SK-N-SH (cell line): ENCODE results near the gene SETBP1. TPM values are rescaled to one million over a fixed set of nuclear protein-coding genes. Genes with fewer than 3 reads are reported as not detected.

Experiments used
- CTCF ChIA-PET: fragments of 300-600, 350-600 bp; formaldehyde crosslinking; extraction: SDS; loops from one replicate; lab custom pipeline; 2021; lab: Yijun Ruan, JAX
- POLR2A ChIA-PET: fragments of 350-600 bp; sonication (Branson Sonifier 250); formaldehyde crosslinking; extraction: SDS; loops from one replicate; lab custom pipeline; 2020; ENCODE audit warnings: antibody characterized with exemption, inconsistent platforms; lab: Yijun Ruan, JAX
- DNase-seq: peaks from one replicate; pipeline ENCODE4 v3.0.0; 2012
- H2AFZ ChIP-seq: fragments of 200-600 bp; sonication (generic); 2 replicates; pipeline ENCODE4 v1.8.1; 2016; ENCODE audit warnings: antibody characterized with exemption, mild to moderate bottlenecking, low read depth
- H3F3A ChIP-seq: fragments of 200-600 bp; sonication (generic); replicated peaks from 2 replicates; pipeline ENCODE3; 2016; ENCODE audit warnings: antibody characterized with exemption, mild to moderate bottlenecking; ENCODE audit not compliant: insufficient read depth
- H3K27ac ChIP-seq, 2 experiments: fragments of 200-500 bp in 1 of 2; fragments of 200-600 bp in 1 of 2; sonication (Bioruptor generic) in 1 of 2; sonication (generic), shearing (Covaris generic) in 1 of 2; 2 replicates each; pipeline versions ENCODE4 v1.5.1 to v1.6.1; 2014 to 2016; ENCODE audit warnings: low read depth in 2 of 2, inconsistent platforms in 1 of 2, low read length in 1 of 2, mild to moderate bottlenecking in 1 of 2, mixed read lengths in 1 of 2
- H3K27me3 ChIP-seq: fragments of 200-600 bp; sonication (generic), shearing (Covaris generic); 2 replicates; pipeline ENCODE4 v1.6.1; 2016; ENCODE audit warnings: mixed run types; ENCODE audit not compliant: insufficient read depth
- H3K36me3 ChIP-seq, 2 experiments: fragments of 200-500 bp in 1 of 2; fragments of 200-600 bp in 1 of 2; sonication (Bioruptor generic) in 1 of 2; sonication (generic) in 1 of 2; replicated peaks in 1 of 2; 2 replicates each; pipeline versions ENCODE3 to v1.5.1; 2014 to 2016; ENCODE audit warnings: low read length in 1 of 2, mild to moderate bottlenecking in 1 of 2; ENCODE audit not compliant: insufficient read depth in 2 of 2, control insufficient read depth in 1 of 2
- H3K4me1 ChIP-seq, 2 experiments: fragments of 200-500 bp in 1 of 2; fragments of 200-600 bp in 1 of 2; sonication (Bioruptor generic) in 1 of 2; sonication (generic), shearing (Covaris generic) in 1 of 2; 2 replicates each; pipeline versions ENCODE4 v1.5.1 to v1.6.1; 2014 to 2016; ENCODE audit warnings: low read depth in 1 of 2, low read length in 1 of 2, mixed run types in 1 of 2; ENCODE audit not compliant: insufficient read depth in 2 of 2, control insufficient read depth in 1 of 2
- H3K4me2 ChIP-seq: fragments of 200-600 bp; sonication (generic), shearing (Covaris generic); 2 replicates; pipeline ENCODE4 v1.6.1; 2017; ENCODE audit warnings: mixed run types
- H3K4me3 ChIP-seq, 2 experiments: fragments of 200-500 bp in 1 of 2; fragments of 200-600 bp in 1 of 2; sonication (Bioruptor generic) in 1 of 2; sonication (generic), shearing (Covaris generic) in 1 of 2; 2 replicates each; pipeline versions ENCODE4 v1.5.1 to v1.8.1; 2014 to 2016; ENCODE audit warnings: low read depth in 2 of 2, inconsistent platforms in 1 of 2, low read length in 1 of 2, mild to moderate bottlenecking in 1 of 2, mixed read lengths in 1 of 2, moderate library complexity in 1 of 2
- H3K79me2 ChIP-seq: fragments of 200-600 bp; sonication (generic); 2 replicates; pipeline ENCODE4 v1.8.1; 2017; ENCODE audit warnings: mild to moderate bottlenecking; ENCODE audit not compliant: insufficient read depth
- H3K9ac ChIP-seq: fragments of 200-600 bp; sonication (generic); 2 replicates; pipeline ENCODE4 v1.6.1; 2017; ENCODE audit warnings: mixed run types
- H3K9me2 ChIP-seq: fragments of 200-600 bp; sonication (generic); 2 replicates; pipeline ENCODE4 v1.6.1; 2017; ENCODE audit warnings: mixed run types
- H3K9me3 ChIP-seq: fragments of 200-600 bp; sonication (generic); 2 replicates; pipeline ENCODE4 v1.6.1; 2017; ENCODE audit warnings: mixed run types, mild to moderate bottlenecking, moderate library complexity
- H4K20me1 ChIP-seq: fragments of 200-600 bp; sonication (generic); 2 replicates; pipeline ENCODE4 v1.6.1; 2017; ENCODE audit warnings: mild to moderate bottlenecking, mixed run types; ENCODE audit not compliant: insufficient read depth
- ELF1 ChIP-seq: IDR thresholded peaks from 2 replicates; pipeline ENCODE4 v1.4.0; 2012
- FOXM1 ChIP-seq: IDR thresholded peaks from 2 replicates; pipeline ENCODE4 v1.4.0; 2012; ENCODE audit warnings: low read depth, mild to moderate bottlenecking
- GABPA ChIP-seq: IDR thresholded peaks from 2 replicates; pipeline ENCODE4 v1.4.0; 2012; ENCODE audit warnings: low read depth, mild to moderate bottlenecking
- GATA2 ChIP-seq: sonication (generic); formaldehyde crosslinking; IDR thresholded peaks from 2 replicates; pipeline ENCODE4 v1.5.0; 2020; ENCODE audit warnings: mild to moderate bottlenecking, missing genetic modification reagents
- JUND ChIP-seq: IDR thresholded peaks from 2 replicates; pipeline ENCODE4 v1.4.0; 2012
- MEF2A ChIP-seq: IDR thresholded peaks from 2 replicates; pipeline ENCODE4 v1.4.0; 2012; ENCODE audit warnings: low read depth, borderline replicate concordance
- MXI1 ChIP-seq: IDR thresholded peaks from 2 replicates; pipeline ENCODE4 v1.6.1; 2012; ENCODE audit warnings: mild to moderate bottlenecking, low read depth, low read length, improper control_type of control experiment
- NRF1 ChIP-seq: IDR thresholded peaks from 2 replicates; pipeline ENCODE4 v1.6.1; 2012; ENCODE audit warnings: low read depth, mild to moderate bottlenecking, low read length
- POLR2AphosphoS5 ChIP-seq: IDR thresholded peaks from 2 replicates; pipeline ENCODE4 v1.6.1; 2012; ENCODE audit warnings: low read depth, low read length
- RFX5 ChIP-seq: IDR thresholded peaks from 2 replicates; pipeline ENCODE4 v1.6.1; 2012; ENCODE audit warnings: mild to moderate bottlenecking, improper control_type of control experiment, low read length
- RXRA ChIP-seq: IDR thresholded peaks from 2 replicates; pipeline ENCODE4 v1.4.0; 2012; ENCODE audit warnings: low read depth, mild to moderate bottlenecking, borderline replicate concordance
- SIN3A ChIP-seq: IDR thresholded peaks from 2 replicates; pipeline ENCODE4 v1.6.1; 2012; ENCODE audit warnings: low read depth, mild to moderate bottlenecking, low read length, moderate library complexity, borderline replicate concordance
- TAF1 ChIP-seq: IDR thresholded peaks from 2 replicates; pipeline ENCODE4 v1.6.1; 2012; ENCODE audit warnings: low read depth, mild to moderate bottlenecking, low read length, moderate library complexity, borderline replicate concordance
- TEAD4 ChIP-seq: IDR thresholded peaks from 2 replicates; pipeline ENCODE4 v1.4.0; 2012; ENCODE audit warnings: mild to moderate bottlenecking, borderline replicate concordance; ENCODE audit not compliant: insufficient read depth
- USF2 ChIP-seq: fragments of 150-350 bp; IDR thresholded peaks from 2 replicates; pipeline ENCODE4 v1.6.1; 2017; ENCODE audit warnings: antibody characterized with exemption, low read length, low read depth, borderline replicate concordance
- WGBS: methylation state at CpG from one replicate; pipeline ENCODE4 v1.1.6; 2017; ENCODE audit warnings: low lambda C conversion rate; 5-methylcytosine and 5-hydroxymethylcytosine counted together
- polyA plus RNA-seq, 3 experiments: library from polyadenylated mRNA; depleted of rRNA; stranded (reverse); fragments of >200 nt; gene quantifications; 2 replicates each; pipeline ENCODE4 v1.2.3, GENCODE V29; 2012
- TF ChIP-seq, protein P1 (sequence below): IDR thresholded peaks from 2 replicates; pipeline ENCODE4 v1.6.1; 2012; ENCODE audit warnings: mild to moderate bottlenecking, low read depth, low read length, moderate library complexity

SETBP1 gene
- polyA plus RNA-seq, 1 of the 3 experiments (the other 2 are of a cell fraction): 3.0 TPM

GRCh38 chr18:44638811-44639210 is 41.9 kb upstream of the SETBP1 start (continued):
- TF ChIP-seq RXRA: no peak
- no peak for TF ChIP-seq MEF2A

GRCh38 chr18:44643004-44643403 is 37.7 kb upstream of the SETBP1 start:
- H2AFZ ChIP-seq: no peak overlapping the region
- H3K4me3 ChIP-seq: no peak overlapping the region
- H3K9me3 ChIP-seq: no peaks in the 10 kb centered on the region
- H3K36me3 ChIP-seq: no peaks in the 10 kb centered on the region
- no peak for DNase-seq
- no peak overlapping the region for H3K9ac ChIP-seq
- H4K20me1 ChIP-seq: no peaks in the 10 kb centered on the region
- no peak for TF ChIP-seq TAF1
- TF ChIP-seq, protein P1, sequence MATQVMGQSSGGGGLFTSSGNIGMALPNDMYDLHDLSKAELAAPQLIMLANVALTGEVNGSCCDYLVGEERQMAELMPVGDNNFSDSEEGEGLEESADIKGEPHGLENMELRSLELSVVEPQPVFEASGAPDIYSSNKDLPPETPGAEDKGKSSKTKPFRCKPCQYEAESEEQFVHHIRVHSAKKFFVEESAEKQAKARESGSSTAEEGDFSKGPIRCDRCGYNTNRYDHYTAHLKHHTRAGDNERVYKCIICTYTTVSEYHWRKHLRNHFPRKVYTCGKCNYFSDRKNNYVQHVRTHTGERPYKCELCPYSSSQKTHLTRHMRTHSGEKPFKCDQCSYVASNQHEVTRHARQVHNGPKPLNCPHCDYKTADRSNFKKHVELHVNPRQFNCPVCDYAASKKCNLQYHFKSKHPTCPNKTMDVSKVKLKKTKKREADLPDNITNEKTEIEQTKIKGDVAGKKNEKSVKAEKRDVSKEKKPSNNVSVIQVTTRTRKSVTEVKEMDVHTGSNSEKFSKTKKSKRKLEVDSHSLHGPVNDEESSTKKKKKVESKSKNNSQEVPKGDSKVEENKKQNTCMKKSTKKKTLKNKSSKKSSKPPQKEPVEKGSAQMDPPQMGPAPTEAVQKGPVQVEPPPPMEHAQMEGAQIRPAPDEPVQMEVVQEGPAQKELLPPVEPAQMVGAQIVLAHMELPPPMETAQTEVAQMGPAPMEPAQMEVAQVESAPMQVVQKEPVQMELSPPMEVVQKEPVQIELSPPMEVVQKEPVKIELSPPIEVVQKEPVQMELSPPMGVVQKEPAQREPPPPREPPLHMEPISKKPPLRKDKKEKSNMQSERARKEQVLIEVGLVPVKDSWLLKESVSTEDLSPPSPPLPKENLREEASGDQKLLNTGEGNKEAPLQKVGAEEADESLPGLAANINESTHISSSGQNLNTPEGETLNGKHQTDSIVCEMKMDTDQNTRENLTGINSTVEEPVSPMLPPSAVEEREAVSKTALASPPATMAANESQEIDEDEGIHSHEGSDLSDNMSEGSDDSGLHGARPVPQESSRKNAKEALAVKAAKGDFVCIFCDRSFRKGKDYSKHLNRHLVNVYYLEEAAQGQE: no peak
- no peak for TF ChIP-seq NRF1
- no peak for TF ChIP-seq JUND
- no peak for TF ChIP-seq GATA2
- TF ChIP-seq TEAD4: no peak
- TF ChIP-seq MEF2A: no peak
- no peak for TF ChIP-seq RFX5
- no peak for TF ChIP-seq POLR2AphosphoS5
- TF ChIP-seq USF2: no peak
- TF ChIP-seq ELF1: no peak
- no peak for TF ChIP-seq SIN3A
- no peak for TF ChIP-seq FOXM1
- no peak for TF ChIP-seq MXI1
- TF ChIP-seq GABPA: no peak
- no peak overlapping the region for H3K4me2 ChIP-seq
- no peaks in the 10 kb centered on the region for H3K79me2 ChIP-seq
- whole genome bisulfite sequencing: 82% methylated on average over 3 of the region's 3 CpGs
- POLR2A ChIA-PET: no interaction called here
- H3K4me1 ChIP-seq: no peaks in the 10 kb centered on the region
- H3K9me2 ChIP-seq: no peaks in the 10 kb centered on the region
- H3K27ac ChIP-seq: no peak overlapping the region
- no peaks in the 10 kb centered on the region for H3K27me3 ChIP-seq
- CTCF ChIA-PET: interaction anchor here (1.1 kb wide), 1 partner anchor 10 kb away, joined by 3 read pairs; no protein-coding TSS in a partner anchor
- no peaks in the 10 kb centered on the region for H3F3A ChIP-seq
